Measurements from ENCODE around the gene CNGA2.

GRCh38 chrX:151743651-151744470 lies 9.3 kb downstream of the CNGA2 start:
- TF ChIP-seq, protein P1, sequence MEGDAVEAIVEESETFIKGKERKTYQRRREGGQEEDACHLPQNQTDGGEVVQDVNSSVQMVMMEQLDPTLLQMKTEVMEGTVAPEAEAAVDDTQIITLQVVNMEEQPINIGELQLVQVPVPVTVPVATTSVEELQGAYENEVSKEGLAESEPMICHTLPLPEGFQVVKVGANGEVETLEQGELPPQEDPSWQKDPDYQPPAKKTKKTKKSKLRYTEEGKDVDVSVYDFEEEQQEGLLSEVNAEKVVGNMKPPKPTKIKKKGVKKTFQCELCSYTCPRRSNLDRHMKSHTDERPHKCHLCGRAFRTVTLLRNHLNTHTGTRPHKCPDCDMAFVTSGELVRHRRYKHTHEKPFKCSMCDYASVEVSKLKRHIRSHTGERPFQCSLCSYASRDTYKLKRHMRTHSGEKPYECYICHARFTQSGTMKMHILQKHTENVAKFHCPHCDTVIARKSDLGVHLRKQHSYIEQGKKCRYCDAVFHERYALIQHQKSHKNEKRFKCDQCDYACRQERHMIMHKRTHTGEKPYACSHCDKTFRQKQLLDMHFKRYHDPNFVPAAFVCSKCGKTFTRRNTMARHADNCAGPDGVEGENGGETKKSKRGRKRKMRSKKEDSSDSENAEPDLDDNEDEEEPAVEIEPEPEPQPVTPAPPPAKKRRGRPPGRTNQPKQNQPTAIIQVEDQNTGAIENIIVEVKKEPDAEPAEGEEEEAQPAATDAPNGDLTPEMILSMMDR (IDR thresholded peaks at IDR 0.05), result no peak
- no peak for TF ChIP-seq ZFX (IDR thresholded peaks at IDR 0.05; ENCODE audit: borderline replicate concordance)
